GM23338 (cell line): ENCODE data around the gene CHRM4. TPM values are rescaled to one million over a fixed set of nuclear protein-coding genes. Genes with fewer than 3 reads are reported as not detected.

ENCODE experiments used
- ATAC-seq: fragments of 200-7000 bp; cut with Tn5 transposase; 3 replicates; pipeline ENCODE4 v1.9.1; 2020
- DNase-seq: peaks from one replicate; pipeline ENCODE4 v3.0.0-alpha.2; 2015; ENCODE audit warnings: low spot score
- H2AFZ ChIP-seq: fragments of 200-600 bp; sonication (generic); 2 replicates; pipeline ENCODE4 v1.8.0; 2016; ENCODE audit warnings: antibody characterized with exemption, mild to moderate bottlenecking, moderate library complexity
- H3F3A ChIP-seq: fragments of 200-600 bp; sonication (generic); replicated peaks from 2 replicates; pipeline ENCODE4 v1.8.0; 2017; ENCODE audit warnings: antibody characterized with exemption, mixed run types, low read depth
- H3K27ac ChIP-seq: fragments of 200-600 bp; sonication (generic); 2 replicates; pipeline ENCODE4 v1.6.1; 2016; ENCODE audit warnings: low read depth
- H3K27me3 ChIP-seq: fragments of 200-600 bp; sonication (generic); 2 replicates; pipeline ENCODE4 v1.8.0; 2016; ENCODE audit warnings: mild to moderate bottlenecking, mixed run types, moderate library complexity; ENCODE audit not compliant: insufficient read depth
- H3K36me3 ChIP-seq: fragments of 200-600 bp; sonication (generic); 2 replicates; pipeline ENCODE4 v1.8.0; 2016; ENCODE audit warnings: mild to moderate bottlenecking; ENCODE audit not compliant: insufficient read depth
- H3K4me1 ChIP-seq: fragments of 200-600 bp; sonication (generic); 2 replicates; pipeline ENCODE4 v1.8.0; 2016; ENCODE audit warnings: mild to moderate bottlenecking, moderate library complexity; ENCODE audit not compliant: insufficient read depth
- H3K4me2 ChIP-seq: fragments of 200-600 bp; sonication (generic); 2 replicates; pipeline ENCODE4 v1.7.1; 2017; ENCODE audit warnings: mixed run types
- H3K4me3 ChIP-seq: fragments of 200-600 bp; sonication (generic); 2 replicates; pipeline ENCODE4 v1.6.1; 2016; ENCODE audit warnings: mixed run types
- H3K79me2 ChIP-seq: fragments of 200-600 bp; sonication (generic); replicated peaks from 2 replicates; pipeline ENCODE4 v1.8.0; 2017; ENCODE audit warnings: mild to moderate bottlenecking; ENCODE audit not compliant: insufficient read depth
- H3K9me2 ChIP-seq: fragments of 200-600 bp; sonication (generic); 2 replicates; pipeline ENCODE4 v1.8.0; 2017; ENCODE audit not compliant: insufficient read depth
- H4K20me1 ChIP-seq: fragments of 200-600 bp; sonication (generic); replicated peaks from 2 replicates; pipeline ENCODE4 v1.8.0; 2017; ENCODE audit warnings: mild to moderate bottlenecking; ENCODE audit not compliant: insufficient read depth
- H3K27ac Mint-ChIP-seq: 2 replicates; pipeline ENCODE4 v1.8.0; 2020; ENCODE audit warnings: inconsistent platforms, mild to moderate bottlenecking, moderate library complexity, mixed read lengths
- H3K27me3 Mint-ChIP-seq: 3 replicates; pipeline ENCODE4 v1.8.0; 2022; ENCODE audit warnings: low read depth, mild to moderate bottlenecking, moderate library complexity, mixed read lengths, inconsistent platforms; ENCODE audit not compliant: insufficient read depth, poor library complexity
- H3K36me3 Mint-ChIP-seq: 3 replicates; pipeline ENCODE4 v1.8.0; 2021; ENCODE audit warnings: low read depth, mild to moderate bottlenecking, inconsistent platforms, moderate library complexity, mixed read lengths
- H3K4me1 Mint-ChIP-seq: 3 replicates; pipeline ENCODE4 v1.8.0; 2020; ENCODE audit warnings: mild to moderate bottlenecking, inconsistent platforms, mixed read lengths
- H3K4me3 Mint-ChIP-seq: 3 replicates; pipeline ENCODE4 v1.8.0; 2021; ENCODE audit warnings: moderate library complexity, mild to moderate bottlenecking, inconsistent platforms, mixed read lengths
- H3K9me3 Mint-ChIP-seq: 3 replicates; pipeline ENCODE4 v1.8.0; 2020; ENCODE audit warnings: moderate library complexity, mild to moderate bottlenecking, inconsistent platforms, mixed read lengths
- CREB1 ChIP-seq: fragments of 250-450 bp; sonication (Bioruptor Pico); IDR thresholded peaks from 2 replicates; pipeline ENCODE4 v1.5.0; 2020; ENCODE audit warnings: low read depth, mild to moderate bottlenecking, moderate library complexity
- ETS1 ChIP-seq: IDR thresholded peaks from 2 replicates; pipeline ENCODE4 v1.6.1; 2016; ENCODE audit warnings: antibody characterized with exemption
- EZH2 ChIP-seq: fragments of 200-600 bp; sonication (generic); IDR thresholded peaks from one replicate; pipeline ENCODE4 v1.8.0; 2017; ENCODE audit warnings: antibody characterized with exemption, mild to moderate bottlenecking, low read depth; ENCODE audit not compliant: unreplicated experiment
- EZH2phosphoT487 ChIP-seq: fragments of 200-600 bp; sonication (generic); IDR thresholded peaks from one replicate; pipeline ENCODE4 v1.8.1; 2018; ENCODE audit warnings: antibody characterized with exemption; ENCODE audit not compliant: unreplicated experiment
- JUNB ChIP-seq: IDR thresholded peaks from one replicate; pipeline ENCODE4 v1.6.1; 2016; ENCODE audit warnings: antibody characterized with exemption; ENCODE audit not compliant: unreplicated experiment
- NANOG ChIP-seq: IDR thresholded peaks from 2 replicates; pipeline ENCODE4 v1.6.1; 2016; ENCODE audit warnings: antibody characterized with exemption, borderline replicate concordance
- REST ChIP-seq: IDR thresholded peaks from one replicate; pipeline ENCODE4 v1.6.1; 2018; ENCODE audit warnings: antibody characterized with exemption; ENCODE audit not compliant: unreplicated experiment
- STAT1 ChIP-seq: IDR thresholded peaks from one replicate; pipeline ENCODE4 v1.6.1; 2016; ENCODE audit warnings: antibody characterized with exemption; ENCODE audit not compliant: unreplicated experiment
- ZNF114 ChIP-seq: fragments of 250-450 bp; sonication (Bioruptor Pico); IDR thresholded peaks from 2 replicates; pipeline ENCODE4 v1.5.0; 2020; ENCODE audit warnings: mild to moderate bottlenecking, moderate library complexity
- ZNF462 ChIP-seq: fragments of 250-450 bp; sonication (Bioruptor Pico); IDR thresholded peaks from 2 replicates; pipeline ENCODE4 v1.5.0; 2020; ENCODE audit warnings: mild to moderate bottlenecking, moderate library complexity
- polyA plus RNA-seq: library from polyadenylated mRNA; unstranded; fragments of >200 nt; fragmentation: Nextera tagmentation; extraction: Ambion mirVana; gene quantifications from 2 replicates; pipeline ENCODE4 v1.2.1, GENCODE V29; 2016
- total RNA-seq: library from RNA; depleted of rRNA; stranded (reverse); fragments of >200 nt; shearing (Covaris generic); gene quantifications from 2 replicates; pipeline ENCODE4 v1.2.3, GENCODE V29; 2014
- TF ChIP-seq, protein P1 (sequence below), 2 experiments: fragments of 200-600 bp in 1 of 2; sonication (generic) in 1 of 2; conservative IDR thresholded peaks; 2 replicates each; pipeline versions ENCODE4 v1.5.1 to v1.6.1; 2016 to 2017; ENCODE audit warnings: antibody characterized with exemption in 2 of 2, low read depth in 2 of 2, mild to moderate bottlenecking in 2 of 2, moderate library complexity in 1 of 2

The CHRM4 gene
- total and polyA plus RNA-seq, 2 experiments from 2014 or later, result 0.97 TPM; not detected in 1

GRCh38 chr11:46343520-46343919, 48.1 kb downstream of the CHRM4 start (continued):
- TF ChIP-seq REST (no peak), CREB1 (CRISPR knock-in tag) (no peak), NANOG (no peak), ETS1 (no peak), ZNF114 (CRISPR knock-in tag) (no peak), STAT1 (no peak), EZH2 (no peak), EZH2phosphoT487 (no peak)

- H3K36me3 Mint-ChIP-seq, result no peaks in the 10 kb centered on the region; the same call in 2 of the 3 replicates
- peak overlapping the region; percentile 76 for H3K4me2 ChIP-seq
- TF ChIP-seq, protein P1, sequence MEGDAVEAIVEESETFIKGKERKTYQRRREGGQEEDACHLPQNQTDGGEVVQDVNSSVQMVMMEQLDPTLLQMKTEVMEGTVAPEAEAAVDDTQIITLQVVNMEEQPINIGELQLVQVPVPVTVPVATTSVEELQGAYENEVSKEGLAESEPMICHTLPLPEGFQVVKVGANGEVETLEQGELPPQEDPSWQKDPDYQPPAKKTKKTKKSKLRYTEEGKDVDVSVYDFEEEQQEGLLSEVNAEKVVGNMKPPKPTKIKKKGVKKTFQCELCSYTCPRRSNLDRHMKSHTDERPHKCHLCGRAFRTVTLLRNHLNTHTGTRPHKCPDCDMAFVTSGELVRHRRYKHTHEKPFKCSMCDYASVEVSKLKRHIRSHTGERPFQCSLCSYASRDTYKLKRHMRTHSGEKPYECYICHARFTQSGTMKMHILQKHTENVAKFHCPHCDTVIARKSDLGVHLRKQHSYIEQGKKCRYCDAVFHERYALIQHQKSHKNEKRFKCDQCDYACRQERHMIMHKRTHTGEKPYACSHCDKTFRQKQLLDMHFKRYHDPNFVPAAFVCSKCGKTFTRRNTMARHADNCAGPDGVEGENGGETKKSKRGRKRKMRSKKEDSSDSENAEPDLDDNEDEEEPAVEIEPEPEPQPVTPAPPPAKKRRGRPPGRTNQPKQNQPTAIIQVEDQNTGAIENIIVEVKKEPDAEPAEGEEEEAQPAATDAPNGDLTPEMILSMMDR (conservative IDR thresholded peaks at IDR 0.05; ENCODE audit: low read depth in 2 of 2), result no peak
- TF ChIP-seq JUNB (no peak), ZNF462 (no peak), CREB1 (CRISPR knock-in tag) (no peak)
Observed at GRCh38 chr11:46342239-46342638, 49.3 kb downstream of the CHRM4 start.

More at GRCh38 chr11:46342239-46342638, 49.3 kb downstream of the CHRM4 start:
- DNase-seq (peak; percentile 69), ATAC-seq (no peak)
- H3K79me2 ChIP-seq, result no peaks in the 10 kb centered on the region
- H3K4me3 Mint-ChIP-seq, result no peak overlapping the region
- H3K36me3 ChIP-seq, result no peaks in the 10 kb centered on the region
- H3K27me3 ChIP-seq, result peaks cover 7% of the 10 kb centered on the region; the same call in 1 of the 2 replicates
- H3K9me2 ChIP-seq, result no peaks in the 10 kb centered on the region
- H4K20me1 ChIP-seq, result no peaks in the 10 kb centered on the region
- H3K4me1 ChIP-seq, result peaks cover 91% of the 10 kb centered on the region
- peak overlapping the region; percentile 46; the same call in 1 of the 2 replicates for H3K27ac Mint-ChIP-seq
- H3K27me3 Mint-ChIP-seq, result peaks cover 31% of the 10 kb centered on the region
- H3K4me1 Mint-ChIP-seq, result peaks cover 91% of the 10 kb centered on the region
- H2AFZ ChIP-seq, result peak overlapping the region; percentile 45; the same call in 1 of the 2 replicates
- H3F3A ChIP-seq, result peaks cover 21% of the 10 kb centered on the region
- 0 out of 2 replicates have a peak overlapping the region, but pooled peaks have one; percentile 13 for H3K4me3 ChIP-seq
- H3K9me3 Mint-ChIP-seq, result no peaks in the 10 kb centered on the region; the same call in 2 of the 3 replicates
- peak overlapping the region; percentile 84 for H3K27ac ChIP-seq
